T-helper 2 cell (primary cell): Measurements from ENCODE around the gene C21orf58.
"Not testable (repeated sequence)": the region's sequence is repeated elsewhere in the genome, so short reads cannot be mapped to it uniquely, and the experiment has no call there.

Experiments used
- DNase-seq, 5 experiments: peaks; one replicate each; pipeline versions ENCODE4 v3.0.0 to v3.0.0-alpha.2; 2012 to 2022
- total RNA-seq, 2 donors: gene quantifications; one replicate each; lab custom pipeline; 2026; lab: John Stamatoyannopoulos, UW

C21orf58 gene
- total RNA-seq = 4.4 to 9.8 reads per million in 2 donors

- peak; percentile 95 to 98 (median 97) for DNase-seq
These were observed at the start of gene C21orf58, which contains the start of gene PCNT for GRCh38 chr21:46323710-46324389. C21orf58 (minus strand) TSS chr21:46323870; CDS start chr21:46322738, 1,132 bp downstream. PCNT (plus strand) TSS chr21:46324156; CDS start chr21:46324229, 73 bp downstream.

DNA sequence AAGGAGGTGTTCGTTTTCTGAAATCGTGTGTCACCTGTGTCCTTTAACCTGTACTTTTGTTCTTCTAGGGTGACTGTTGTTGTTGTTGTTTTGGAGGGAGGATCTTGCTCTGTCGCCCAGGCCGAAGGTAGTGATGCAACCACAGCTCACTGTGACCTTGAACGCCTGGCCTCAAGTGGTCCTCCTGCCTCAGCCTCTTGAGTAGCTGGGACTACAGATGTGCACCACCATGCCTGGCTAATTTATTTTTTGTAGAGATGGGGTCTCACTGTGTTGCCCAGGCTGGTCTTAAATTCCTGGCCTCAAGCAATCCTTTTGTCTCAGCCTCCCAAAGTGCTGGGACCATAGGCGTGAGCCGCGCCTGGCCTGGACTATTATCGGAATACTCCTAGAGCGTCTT, 49.3 kb upstream of the C21orf58 start:
- DNase-seq = not testable (repeated sequence)

- DNase-seq = no peak
These were observed 48.4 kb upstream of the C21orf58 start for GRCh38 chr21:46372014-46372485.

DNA sequence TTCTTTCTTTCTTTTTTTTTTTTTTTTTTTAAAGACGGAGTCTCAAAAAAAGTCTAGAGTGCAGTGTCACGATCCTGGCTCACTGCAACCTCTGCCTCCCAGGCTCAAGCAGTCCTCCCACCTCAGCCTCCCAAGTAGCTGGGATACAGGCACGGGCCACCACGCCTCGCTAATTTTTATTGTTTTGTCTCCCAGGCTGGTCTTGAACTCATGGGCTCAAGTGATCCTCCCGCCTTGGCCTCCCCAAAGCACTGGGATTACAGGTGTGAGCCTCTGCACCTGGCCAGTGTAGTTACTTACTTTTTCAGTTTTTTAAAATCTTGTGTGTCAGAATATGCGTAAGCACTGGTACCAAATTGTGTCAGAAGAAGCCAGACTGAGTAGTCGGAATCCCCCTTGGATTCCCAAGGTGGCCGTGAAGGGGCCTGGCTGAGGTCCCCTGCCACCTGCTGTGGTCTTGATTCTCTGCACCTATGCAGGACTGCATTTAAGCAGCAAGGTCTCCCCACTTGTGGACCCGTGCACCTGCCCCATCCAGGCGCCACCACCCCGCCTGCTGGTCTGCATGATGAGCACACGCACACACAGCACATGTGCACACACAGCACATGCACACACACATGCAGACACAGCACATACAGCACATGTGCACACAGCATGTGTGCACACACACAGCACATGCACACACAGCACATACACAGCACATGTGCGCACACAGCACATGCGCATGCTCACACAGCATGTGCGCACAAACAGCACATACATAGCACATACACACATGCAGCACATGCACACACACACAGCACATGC, 47.7 kb upstream of the C21orf58 start:
- peak in 1 of 5 experiments; percentile 7 for DNase-seq

- peak in 1 of 5 experiments; percentile 8 for DNase-seq
These were observed 46.0 kb upstream of the C21orf58 start for GRCh38 chr21:46369520-46370235.

GRCh38 chr21:46368533-46369285, 45.0 kb upstream of the C21orf58 start:
- peak in 2 of 5 experiments; percentile 74 to 83 for DNase-seq

DNA sequence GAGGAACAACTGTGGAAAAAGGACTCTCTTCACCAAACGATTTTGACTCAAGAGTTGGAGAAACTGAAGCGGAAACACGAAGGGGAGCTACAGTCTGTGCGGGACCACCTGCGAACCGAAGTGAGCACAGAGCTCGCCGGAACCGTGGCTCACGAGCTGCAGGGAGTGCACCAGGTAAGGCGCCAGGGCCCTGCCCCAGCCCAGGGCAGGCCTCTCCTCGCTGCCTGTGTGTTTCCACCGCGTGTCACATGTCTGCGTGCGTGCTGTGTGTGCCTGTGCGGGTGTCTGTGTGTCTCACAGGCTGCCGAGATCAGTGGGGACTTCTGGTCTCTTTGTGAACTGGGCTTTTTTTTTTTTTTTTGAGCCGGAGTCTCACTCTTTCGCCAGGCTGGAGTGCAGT, 43.3 kb upstream of the C21orf58 start:
- no peak for DNase-seq

GRCh38 chr21:46366561-46366960, 42.9 kb upstream of the C21orf58 start:
- no peak for DNase-seq

DNA sequence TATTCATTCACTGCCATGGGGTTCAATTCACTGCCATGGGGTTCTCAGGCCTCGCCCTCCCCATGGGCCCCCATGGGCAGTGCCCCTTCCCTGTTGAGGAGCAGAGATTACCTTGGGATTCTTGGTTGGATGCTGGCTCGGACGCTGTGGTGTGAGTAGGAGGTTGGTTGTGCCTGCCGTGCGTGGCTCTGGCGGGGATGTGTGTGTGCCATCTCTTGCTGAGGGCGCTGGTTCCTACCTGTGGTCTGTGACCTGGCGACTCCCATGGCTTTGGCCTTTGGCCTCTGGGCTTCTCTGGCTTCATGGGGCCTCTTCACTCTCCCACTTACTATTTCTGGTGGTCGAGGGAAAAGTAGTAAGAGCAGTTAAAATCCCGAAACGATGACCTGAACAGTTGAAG, 42.4 kb upstream of the C21orf58 start:
- DNase-seq = no peak

GRCh38 chr21:46363698-46364097, 40.0 kb upstream of the C21orf58 start:
- no peak for DNase-seq

GRCh38 chr21:46362946-46363345, 39.3 kb upstream of the C21orf58 start:
- DNase-seq = no peak

DNA sequence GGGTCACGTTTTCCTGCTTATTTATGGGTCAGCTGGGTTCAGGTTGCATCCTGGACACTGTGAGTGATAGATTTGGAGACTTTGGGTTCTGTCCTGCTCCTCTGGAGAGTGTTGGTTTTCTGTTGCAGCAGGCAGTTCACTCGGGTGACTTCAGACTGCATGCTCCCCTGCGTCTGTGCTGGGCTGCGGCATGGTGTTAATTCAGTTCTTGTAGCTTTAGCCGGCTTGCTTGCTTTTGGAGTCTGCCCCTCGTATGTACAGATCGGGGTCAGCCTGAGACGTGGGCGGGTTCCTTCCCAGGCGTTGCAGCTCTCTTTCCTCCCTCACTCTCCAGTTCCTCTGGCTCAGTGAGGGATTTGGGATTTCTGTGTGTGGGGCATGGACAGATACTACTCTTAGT, 38.3 kb upstream of the C21orf58 start:
- no peak for DNase-seq

DNA sequence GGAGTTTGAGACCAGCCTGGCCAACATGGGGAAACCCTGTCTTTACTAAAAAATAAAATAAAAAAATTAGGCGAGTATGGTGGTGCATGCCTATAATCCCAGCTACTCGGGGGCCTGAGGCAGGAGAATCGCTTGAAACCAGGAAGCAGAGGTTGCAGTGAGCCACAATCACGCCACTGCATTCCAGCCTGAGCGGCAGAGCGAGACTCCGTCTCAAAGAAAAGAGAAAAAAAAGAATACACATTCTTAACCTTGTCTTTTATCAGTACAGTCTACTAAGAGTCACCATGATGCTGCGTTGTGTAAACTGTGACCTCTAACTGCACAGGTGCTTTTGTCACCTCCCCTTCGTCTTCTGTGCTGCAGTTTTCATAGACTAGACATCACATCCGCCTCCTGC, 37.5 kb upstream of the C21orf58 start:
- no peak for DNase-seq

- no peak for DNase-seq
These were observed 34.2 kb upstream of the C21orf58 start for GRCh38 chr21:46357684-46358425.

GRCh38 chr21:46357335-46357604, 33.6 kb upstream of the C21orf58 start:
- DNase-seq = no peak

GRCh38 chr21:46356494-46357334, 33.0 kb upstream of the C21orf58 start:
- DNase-seq = no peak

- DNase-seq = no peak
These were observed 32.3 kb upstream of the C21orf58 start for GRCh38 chr21:46356005-46356338.

DNA sequence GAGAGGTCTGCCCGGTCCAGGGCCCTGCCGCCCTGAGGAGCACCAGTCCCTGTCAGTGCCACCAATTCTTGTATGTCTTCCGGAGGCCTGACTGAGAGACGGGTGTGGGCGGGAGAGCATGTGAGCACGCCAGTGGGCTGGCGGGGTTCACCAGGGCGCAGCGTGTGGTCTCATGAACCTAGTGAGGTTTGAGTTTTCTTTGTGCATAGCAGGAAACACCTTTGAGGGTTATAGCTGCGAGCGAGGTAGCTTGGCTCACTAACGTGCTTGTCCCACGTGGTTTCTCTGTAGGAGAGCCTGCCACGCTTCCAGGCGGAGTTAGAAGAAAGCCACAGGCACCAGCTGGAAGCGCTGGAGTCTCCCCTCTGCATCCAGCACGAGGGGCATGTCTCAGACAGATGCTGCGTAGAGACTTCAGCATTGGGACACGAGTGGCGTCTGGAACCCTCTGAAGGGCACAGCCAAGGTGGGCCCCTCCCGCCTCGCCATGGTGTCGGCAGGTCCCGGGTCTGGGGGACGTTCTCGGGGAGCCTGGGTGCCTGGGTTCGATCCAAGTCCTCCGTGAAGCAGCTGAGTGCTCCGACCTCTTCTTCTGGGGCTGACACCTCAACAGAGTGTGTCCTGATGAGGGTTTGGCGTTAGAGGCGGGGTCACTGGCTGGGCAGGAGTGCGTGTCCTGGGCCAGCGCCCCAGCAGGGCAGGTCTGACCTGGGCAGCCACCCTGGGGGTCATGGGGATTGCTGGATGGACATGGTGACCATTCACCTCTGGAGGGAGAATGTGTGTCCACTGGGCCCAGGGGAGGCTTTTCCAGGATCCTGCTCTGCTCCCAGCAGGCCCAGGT, 31.7 kb upstream of the C21orf58 start:
- DNase-seq = peak in 1 of 5 experiments; percentile 48

DNA sequence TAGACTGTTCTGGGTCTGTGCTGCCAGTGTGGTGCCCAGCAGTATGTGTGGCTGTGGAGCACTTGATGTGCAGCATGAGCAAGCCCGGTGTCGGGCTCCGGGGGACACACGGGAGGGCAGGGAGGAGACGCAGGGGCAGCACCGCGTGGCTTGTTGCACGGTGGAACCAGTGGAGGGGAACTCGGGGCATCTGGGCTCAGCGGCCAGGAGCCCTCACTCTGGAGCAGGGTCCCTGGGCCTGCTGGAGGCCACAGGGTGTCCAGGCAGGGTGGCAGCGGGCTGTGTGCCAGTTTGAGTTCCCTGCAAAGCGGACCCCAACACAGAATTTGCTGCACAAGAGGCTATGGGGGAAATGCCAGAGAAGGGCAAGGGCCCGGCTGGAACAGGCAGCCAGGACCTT, 30.8 kb upstream of the C21orf58 start:
- DNase-seq = no peak

DNA sequence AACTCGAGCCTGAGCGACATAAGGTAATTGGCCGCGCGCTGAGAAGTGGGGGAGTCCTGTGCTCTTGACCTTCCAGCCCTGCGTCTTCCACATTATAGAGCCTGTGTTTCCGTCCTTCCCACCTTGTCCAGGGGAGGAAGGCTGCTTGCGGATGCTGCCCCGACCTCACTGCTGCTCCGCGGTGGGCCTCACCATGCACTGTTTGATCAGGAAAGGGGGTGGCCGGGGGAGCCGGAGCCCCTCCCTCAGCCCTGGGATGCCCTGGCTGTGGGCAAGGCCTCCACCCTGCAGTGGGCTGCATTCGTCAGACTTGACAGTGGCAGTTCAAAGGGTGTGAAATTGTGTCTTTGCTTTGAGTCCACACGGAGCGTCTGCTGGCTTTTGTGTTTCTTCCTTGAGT, 30.4 kb upstream of the C21orf58 start:
- no peak for DNase-seq
